SK-N-SH treated with all-trans-retinoic acid at 6 μM for 48 hours (cell line): ENCODE data around the gene MECR.

Source experiments
- ATAC-seq: fragments of 200-7000 bp; cut with Tn5 transposase; 3 replicates; pipeline ENCODE4 v1.9.1; 2020; ENCODE audit warnings: mild to moderate bottlenecking, moderate library complexity
- BACH2 ChIP-seq: fragments of 250-450 bp; sonication (Bioruptor Pico); IDR thresholded peaks from 2 replicates; pipeline ENCODE4 v1.9.0; 2021; ENCODE audit warnings: mild to moderate bottlenecking, borderline replicate concordance
- GLIS3 ChIP-seq: fragments of 250-450 bp; sonication (Bioruptor Pico); IDR thresholded peaks from 2 replicates; pipeline ENCODE4 v1.5.0; 2020; ENCODE audit warnings: mild to moderate bottlenecking, moderate library complexity
- ISL1 ChIP-seq: fragments of 250-450 bp; sonication (Bioruptor Pico); IDR thresholded peaks from 2 replicates; pipeline ENCODE4 v2.1.2; 2022; ENCODE audit warnings: mild to moderate bottlenecking, moderate library complexity
- OSR1 ChIP-seq: fragments of 250-450 bp; sonication (Bioruptor Pico); IDR thresholded peaks from 2 replicates; pipeline ENCODE4 v1.8.0; 2022; ENCODE audit warnings: moderate library complexity, mild to moderate bottlenecking, inconsistent platforms
- RARB ChIP-seq: fragments of 250-450 bp; sonication (Bioruptor Pico); IDR thresholded peaks from 2 replicates; pipeline ENCODE4 v1.8.0; 2021; ENCODE audit warnings: mild to moderate bottlenecking, moderate library complexity
- SNAI2 ChIP-seq: fragments of 250-450 bp; sonication (Bioruptor Pico); IDR thresholded peaks from 2 replicates; pipeline ENCODE4 v1.5.0; 2020; ENCODE audit warnings: mild to moderate bottlenecking, moderate library complexity
- TCF4 ChIP-seq: fragments of 250-450 bp; sonication (Bioruptor Pico); IDR thresholded peaks from 2 replicates; pipeline ENCODE4 v1.8.0; 2021; ENCODE audit warnings: mild to moderate bottlenecking, moderate library complexity, borderline replicate concordance
- ZC3H10 ChIP-seq: fragments of 250-450 bp; sonication (Bioruptor Pico); IDR thresholded peaks from 2 replicates; pipeline ENCODE4 v1.5.1; 2021; ENCODE audit warnings: mild to moderate bottlenecking, moderate library complexity
- ZNF565 ChIP-seq: fragments of 450-650 bp; formaldehyde crosslinking; conservative IDR thresholded peaks from 2 replicates; pipeline ENCODE4 v1.5.0; 2020; ENCODE audit warnings: low read depth, mild to moderate bottlenecking, moderate library complexity
- ZNF70 ChIP-seq: fragments of 450-650 bp; formaldehyde crosslinking; IDR thresholded peaks from 2 replicates; pipeline ENCODE4 v1.5.0; 2020; ENCODE audit warnings: mild to moderate bottlenecking, moderate library complexity
- TF ChIP-seq, protein P1 (sequence below): fragments of 250-450 bp; sonication (Bioruptor Pico); IDR thresholded peaks from 2 replicates; pipeline ENCODE4 v1.5.0; 2020; ENCODE audit warnings: mild to moderate bottlenecking, moderate library complexity
- TF ChIP-seq, protein P2 (sequence below): fragments of 250-450 bp; sonication (Bioruptor Pico); IDR thresholded peaks from 2 replicates; pipeline ENCODE4 v1.5.1; 2021; ENCODE audit warnings: mild to moderate bottlenecking, moderate library complexity
- TF ChIP-seq, protein P3 (sequence below): fragments of 250-450 bp; sonication (Bioruptor Pico); IDR thresholded peaks from 2 replicates; pipeline ENCODE4 v1.8.0; 2021; ENCODE audit warnings: low read depth, mild to moderate bottlenecking, moderate library complexity, borderline replicate concordance

Gene MECR

DNA sequence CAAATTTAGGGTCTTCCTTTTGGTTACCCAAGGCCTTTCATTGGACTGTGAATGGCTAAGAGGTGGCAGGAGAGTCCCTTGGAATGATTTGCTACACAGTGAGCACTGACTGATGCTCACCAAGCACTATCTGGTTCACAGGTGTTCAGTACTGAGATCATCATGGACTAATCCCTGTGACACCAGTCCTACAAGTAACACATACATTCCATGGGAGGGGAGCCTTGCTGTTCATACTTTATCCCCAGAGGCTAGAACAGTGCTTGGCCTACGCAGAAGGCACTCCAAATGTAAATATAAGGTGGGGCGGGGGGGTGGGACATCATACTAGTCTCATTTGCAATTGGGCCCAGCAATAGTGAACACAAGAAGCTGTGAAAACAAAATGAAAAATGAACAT, 86.6 kb downstream of the MECR start:
- ATAC-seq = no peak
- TF ChIP-seq RARB (CRISPR knock-in tag) = no peak
- TF ChIP-seq SNAI2 (CRISPR knock-in tag) = no peak
- no peak for TF ChIP-seq ISL1 (CRISPR knock-in tag)
- TF ChIP-seq, protein P1, sequence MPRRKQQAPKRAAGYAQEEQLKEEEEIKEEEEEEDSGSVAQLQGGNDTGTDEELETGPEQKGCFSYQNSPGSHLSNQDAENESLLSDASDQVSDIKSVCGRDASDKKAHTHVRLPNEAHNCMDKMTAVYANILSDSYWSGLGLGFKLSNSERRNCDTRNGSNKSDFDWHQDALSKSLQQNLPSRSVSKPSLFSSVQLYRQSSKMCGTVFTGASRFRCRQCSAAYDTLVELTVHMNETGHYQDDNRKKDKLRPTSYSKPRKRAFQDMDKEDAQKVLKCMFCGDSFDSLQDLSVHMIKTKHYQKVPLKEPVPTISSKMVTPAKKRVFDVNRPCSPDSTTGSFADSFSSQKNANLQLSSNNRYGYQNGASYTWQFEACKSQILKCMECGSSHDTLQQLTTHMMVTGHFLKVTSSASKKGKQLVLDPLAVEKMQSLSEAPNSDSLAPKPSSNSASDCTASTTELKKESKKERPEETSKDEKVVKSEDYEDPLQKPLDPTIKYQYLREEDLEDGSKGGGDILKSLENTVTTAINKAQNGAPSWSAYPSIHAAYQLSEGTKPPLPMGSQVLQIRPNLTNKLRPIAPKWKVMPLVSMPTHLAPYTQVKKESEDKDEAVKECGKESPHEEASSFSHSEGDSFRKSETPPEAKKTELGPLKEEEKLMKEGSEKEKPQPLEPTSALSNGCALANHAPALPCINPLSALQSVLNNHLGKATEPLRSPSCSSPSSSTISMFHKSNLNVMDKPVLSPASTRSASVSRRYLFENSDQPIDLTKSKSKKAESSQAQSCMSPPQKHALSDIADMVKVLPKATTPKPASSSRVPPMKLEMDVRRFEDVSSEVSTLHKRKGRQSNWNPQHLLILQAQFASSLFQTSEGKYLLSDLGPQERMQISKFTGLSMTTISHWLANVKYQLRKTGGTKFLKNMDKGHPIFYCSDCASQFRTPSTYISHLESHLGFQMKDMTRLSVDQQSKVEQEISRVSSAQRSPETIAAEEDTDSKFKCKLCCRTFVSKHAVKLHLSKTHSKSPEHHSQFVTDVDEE = no peak

DNA sequence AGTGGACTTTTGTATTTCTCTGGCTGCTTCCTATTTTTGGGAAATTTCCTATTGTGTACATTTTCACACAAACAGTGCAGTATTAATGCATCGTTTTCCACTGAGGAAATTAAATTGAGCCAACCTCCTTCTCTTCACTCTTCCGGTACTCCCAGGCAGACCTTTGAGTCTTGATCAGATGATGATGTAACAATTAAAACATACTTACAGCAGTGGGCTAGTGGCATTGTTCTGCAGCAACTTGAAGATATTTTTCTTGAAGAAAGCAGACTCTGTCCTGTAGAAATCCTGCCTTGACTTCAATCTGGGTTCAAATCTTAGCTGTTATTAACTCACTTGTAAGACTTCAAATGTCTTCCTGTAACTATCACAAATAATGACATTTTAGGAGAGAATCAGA, 88.0 kb downstream of the MECR start:
- TF ChIP-seq ZNF565 (CRISPR knock-in tag) = no peak
- TF ChIP-seq, protein P2, sequence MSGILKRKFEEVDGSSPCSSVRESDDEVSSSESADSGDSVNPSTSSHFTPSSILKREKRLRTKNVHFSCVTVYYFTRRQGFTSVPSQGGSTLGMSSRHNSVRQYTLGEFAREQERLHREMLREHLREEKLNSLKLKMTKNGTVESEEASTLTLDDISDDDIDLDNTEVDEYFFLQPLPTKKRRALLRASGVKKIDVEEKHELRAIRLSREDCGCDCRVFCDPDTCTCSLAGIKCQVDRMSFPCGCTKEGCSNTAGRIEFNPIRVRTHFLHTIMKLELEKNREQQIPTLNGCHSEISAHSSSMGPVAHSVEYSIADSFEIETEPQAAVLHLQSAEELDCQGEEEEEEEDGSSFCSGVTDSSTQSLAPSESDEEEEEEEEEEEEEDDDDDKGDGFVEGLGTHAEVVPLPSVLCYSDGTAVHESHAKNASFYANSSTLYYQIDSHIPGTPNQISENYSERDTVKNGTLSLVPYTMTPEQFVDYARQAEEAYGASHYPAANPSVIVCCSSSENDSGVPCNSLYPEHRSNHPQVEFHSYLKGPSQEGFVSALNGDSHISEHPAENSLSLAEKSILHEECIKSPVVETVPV = no peak
- TF ChIP-seq, protein P3, sequence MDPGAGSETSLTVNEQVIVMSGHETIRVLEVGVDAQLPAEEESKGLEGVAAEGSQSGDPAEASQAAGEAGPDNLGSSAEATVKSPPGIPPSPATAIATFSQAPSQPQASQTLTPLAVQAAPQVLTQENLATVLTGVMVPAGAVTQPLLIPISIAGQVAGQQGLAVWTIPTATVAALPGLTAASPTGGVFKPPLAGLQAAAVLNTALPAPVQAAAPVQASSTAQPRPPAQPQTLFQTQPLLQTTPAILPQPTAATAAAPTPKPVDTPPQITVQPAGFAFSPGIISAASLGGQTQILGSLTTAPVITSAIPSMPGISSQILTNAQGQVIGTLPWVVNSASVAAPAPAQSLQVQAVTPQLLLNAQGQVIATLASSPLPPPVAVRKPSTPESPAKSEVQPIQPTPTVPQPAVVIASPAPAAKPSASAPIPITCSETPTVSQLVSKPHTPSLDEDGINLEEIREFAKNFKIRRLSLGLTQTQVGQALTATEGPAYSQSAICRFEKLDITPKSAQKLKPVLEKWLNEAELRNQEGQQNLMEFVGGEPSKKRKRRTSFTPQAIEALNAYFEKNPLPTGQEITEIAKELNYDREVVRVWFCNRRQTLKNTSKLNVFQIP (CRISPR knock-in tag) = no peak
- no peak for TF ChIP-seq TCF4 (CRISPR knock-in tag)
- no peak for TF ChIP-seq OSR1 (CRISPR knock-in tag)
- TF ChIP-seq ZNF70 = no peak
- no peak for TF ChIP-seq BACH2 (CRISPR knock-in tag)
- TF ChIP-seq GLIS3 = no peak
- no peak for TF ChIP-seq ZC3H10
- no peak for ATAC-seq
